Astrocyte (in vitro differentiated cells and primary cell): Measurements from ENCODE around the gene PTPRN2.

Experiments
- EZH2 ChIP-seq: IDR thresholded peaks from 2 replicates; pipeline ENCODE4 v1.6.1; 2012; ENCODE audit warnings: mild to moderate bottlenecking, low read length, inconsistent platforms; ENCODE audit not compliant: insufficient read depth
- TF ChIP-seq, protein P1 (sequence below): IDR thresholded peaks from 2 replicates; pipeline ENCODE4 v1.5.1; 2011; ENCODE audit warnings: low read depth, mild to moderate bottlenecking, inconsistent platforms, low read length, moderate library complexity; ENCODE audit not compliant: insufficient read depth

DNA sequence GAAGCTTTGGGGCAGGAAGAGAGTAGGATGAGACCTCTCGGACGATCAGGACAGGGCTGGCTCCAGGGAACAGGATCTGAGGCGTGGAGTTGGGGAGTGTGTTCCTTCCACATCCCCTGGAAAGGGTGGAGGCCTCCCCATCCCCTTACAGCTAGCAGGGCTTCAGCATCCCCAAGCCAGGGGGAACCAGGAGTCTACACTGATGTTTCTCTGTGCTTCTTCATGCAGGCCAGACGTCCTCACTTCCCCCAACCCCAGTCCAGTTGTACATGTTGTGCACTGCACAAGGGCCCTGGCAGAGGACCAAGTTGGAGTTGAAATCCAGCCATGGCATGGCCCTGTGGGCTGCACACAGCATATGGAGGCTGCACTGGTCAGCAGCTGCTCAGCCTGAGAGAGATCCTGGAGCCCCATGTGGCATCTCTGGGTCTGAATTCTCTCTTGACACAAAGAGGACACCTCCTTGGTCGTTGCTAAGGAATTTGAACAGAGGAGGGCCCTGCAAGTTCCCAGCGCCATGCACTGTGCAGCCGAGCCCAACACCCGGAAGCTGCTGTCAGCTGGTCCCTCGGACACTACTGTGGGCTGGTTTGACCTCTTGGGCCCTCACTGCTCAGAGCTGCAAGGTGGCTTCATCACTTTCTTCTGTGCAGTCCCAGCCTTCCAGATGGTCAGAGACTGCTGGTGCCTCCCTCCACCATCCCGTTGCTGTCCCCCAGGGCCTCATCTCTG lies 1069.7 kb downstream of the PTPRN2 start:
- TF ChIP-seq, protein P1, sequence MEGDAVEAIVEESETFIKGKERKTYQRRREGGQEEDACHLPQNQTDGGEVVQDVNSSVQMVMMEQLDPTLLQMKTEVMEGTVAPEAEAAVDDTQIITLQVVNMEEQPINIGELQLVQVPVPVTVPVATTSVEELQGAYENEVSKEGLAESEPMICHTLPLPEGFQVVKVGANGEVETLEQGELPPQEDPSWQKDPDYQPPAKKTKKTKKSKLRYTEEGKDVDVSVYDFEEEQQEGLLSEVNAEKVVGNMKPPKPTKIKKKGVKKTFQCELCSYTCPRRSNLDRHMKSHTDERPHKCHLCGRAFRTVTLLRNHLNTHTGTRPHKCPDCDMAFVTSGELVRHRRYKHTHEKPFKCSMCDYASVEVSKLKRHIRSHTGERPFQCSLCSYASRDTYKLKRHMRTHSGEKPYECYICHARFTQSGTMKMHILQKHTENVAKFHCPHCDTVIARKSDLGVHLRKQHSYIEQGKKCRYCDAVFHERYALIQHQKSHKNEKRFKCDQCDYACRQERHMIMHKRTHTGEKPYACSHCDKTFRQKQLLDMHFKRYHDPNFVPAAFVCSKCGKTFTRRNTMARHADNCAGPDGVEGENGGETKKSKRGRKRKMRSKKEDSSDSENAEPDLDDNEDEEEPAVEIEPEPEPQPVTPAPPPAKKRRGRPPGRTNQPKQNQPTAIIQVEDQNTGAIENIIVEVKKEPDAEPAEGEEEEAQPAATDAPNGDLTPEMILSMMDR: no peak
- TF ChIP-seq EZH2: no peak
